H1 (cell line): Measurements from ENCODE around the gene SCAMP5. TPM values are rescaled to one million over a fixed set of nuclear protein-coding genes. Genes with fewer than 3 reads are reported as not detected.

Experiments used
- CTCF ChIA-PET: fragments of 300-600 bp; sonication (Branson Sonifier 250); formaldehyde crosslinking; loops from one replicate; lab custom pipeline; 2021; ENCODE audit not compliant: partially characterized antibody; lab: Charles Lee
- POLR2A ChIA-PET: fragments of 300-600 bp; sonication (Branson Sonifier 250); formaldehyde crosslinking; loops from one replicate; lab custom pipeline; 2021; ENCODE audit warnings: inconsistent platforms; ENCODE audit not compliant: partially characterized antibody; lab: Charles Lee
- DNase-seq, 2 experiments: peaks; one replicate each; pipeline versions ENCODE4 v3.0.0 to v3.0.0-alpha.2; 2010 to 2022; ENCODE audit warnings: low spot score in 2 of 2, low read depth in 1 of 2, mixed read lengths in 1 of 2
- FAIRE-seq: peaks from 2 replicates; lab custom pipeline; 2011; peaks lifted over from hg19 to GRCh38; lab: Jason Lieb, UNC
- H2AFZ ChIP-seq: 2 replicates; pipeline ENCODE4 v1.8.1; 2012; ENCODE audit warnings: low read length, inconsistent platforms
- H2AK5ac ChIP-seq: 2 replicates; pipeline ENCODE4 v1.6.1; 2013; ENCODE audit warnings: low read depth, low read length
- H2BK120ac ChIP-seq: replicated peaks from 2 replicates; pipeline ENCODE3; 2013; ENCODE audit warnings: low read depth, low read length, inconsistent platforms
- H2BK12ac ChIP-seq: 2 replicates; pipeline ENCODE4 v1.6.1; 2013; ENCODE audit warnings: low read depth, low read length
- H2BK15ac ChIP-seq: 2 replicates; pipeline ENCODE4 v1.6.1; 2013; ENCODE audit warnings: low read length
- H2BK20ac ChIP-seq: 2 replicates; pipeline ENCODE4 v1.6.1; 2013; ENCODE audit warnings: low read length
- H2BK5ac ChIP-seq: 2 replicates; pipeline ENCODE4 v1.6.1; 2013; ENCODE audit warnings: low read depth, low read length
- H3K14ac ChIP-seq: 2 replicates; pipeline ENCODE4 v1.6.1; 2013; ENCODE audit warnings: inconsistent platforms; ENCODE audit not compliant: insufficient read length
- H3K18ac ChIP-seq: 2 replicates; pipeline ENCODE4 v1.6.1; 2013; ENCODE audit warnings: low read length; ENCODE audit errors: extremely low read depth
- H3K23ac ChIP-seq: 2 replicates; pipeline ENCODE4 v1.6.1; 2013; ENCODE audit warnings: inconsistent platforms; ENCODE audit not compliant: insufficient read length
- H3K23me2 ChIP-seq: 2 replicates; pipeline ENCODE4 v1.6.1; 2013; ENCODE audit warnings: low read depth, low read length
- H3K27ac ChIP-seq: 2 replicates; pipeline ENCODE4 v1.6.1; 2011; ENCODE audit warnings: low read depth, low read length, inconsistent platforms
- H3K27me3 ChIP-seq, 4 experiments: replicated peaks in 1 of 4; 1 replicate in 1 of 4; 2 replicates in 3 of 4; pipeline versions ENCODE4 v1.6.1 to v1.8.1; 2011 to 2013; ENCODE audit warnings: low read length in 3 of 4, mild to moderate bottlenecking in 3 of 4, inconsistent platforms in 2 of 4, mixed read lengths in 2 of 4, moderate library complexity in 1 of 4; ENCODE audit not compliant: control insufficient read depth in 3 of 4, insufficient read depth in 3 of 4; ENCODE audit errors: extremely low read depth in 1 of 4
- H3K36me3 ChIP-seq, 4 experiments: 2 replicates each; pipeline versions ENCODE4 v1.6.1 to v1.8.1; 2011 to 2013; ENCODE audit warnings: mild to moderate bottlenecking in 4 of 4, low read length in 3 of 4, moderate library complexity in 2 of 4, control low read depth in 1 of 4, inconsistent platforms in 1 of 4; ENCODE audit not compliant: insufficient read depth in 4 of 4, control insufficient read depth in 2 of 4
- H3K4ac ChIP-seq: replicated peaks from 2 replicates; pipeline ENCODE3; 2013; ENCODE audit warnings: low read length, low read depth, mixed read lengths, inconsistent platforms; ENCODE audit not compliant: insufficient read length
- H3K4me1 ChIP-seq, 4 experiments: replicated peaks in 1 of 4; 1 replicate in 1 of 4; 2 replicates in 3 of 4; pipeline versions ENCODE4 v1.6.1 to v1.8.1; 2011 to 2013; ENCODE audit warnings: low read length in 3 of 4, inconsistent platforms in 2 of 4, mixed read lengths in 1 of 4; ENCODE audit not compliant: insufficient read depth in 4 of 4, control insufficient read depth in 3 of 4
- H3K4me2 ChIP-seq, 2 experiments: 2 replicates each; pipeline versions ENCODE4 v1.6.1 to v1.8.1; 2011 to 2013; ENCODE audit warnings: low read depth in 2 of 2, low read length in 2 of 2, control low read depth in 1 of 2, inconsistent platforms in 1 of 2, mild to moderate bottlenecking in 1 of 2; ENCODE audit not compliant: insufficient read depth in 1 of 2
- H3K4me3 ChIP-seq, 4 experiments: fragments of 200-600, 300-600 bp in 1 of 4; sonication (generic), shearing (Covaris generic), sonication (Bioruptor Twin) in 1 of 4; 2 replicates each; pipeline versions ENCODE4 v1.5.1 to v1.8.1; 2011 to 2016; ENCODE audit warnings: low read length in 4 of 4, low read depth in 3 of 4, control low read depth in 2 of 4, inconsistent platforms in 2 of 4, mild to moderate bottlenecking in 2 of 4, mixed read lengths in 1 of 4, moderate library complexity in 1 of 4; ENCODE audit not compliant: insufficient read depth in 2 of 4; ENCODE audit errors: extremely low read depth in 1 of 4
- H3K56ac ChIP-seq: replicated peaks from 2 replicates; pipeline ENCODE3; 2013; ENCODE audit warnings: low read depth, mild to moderate bottlenecking, mixed read lengths, low read length, inconsistent platforms; ENCODE audit not compliant: insufficient read length
- H3K79me1 ChIP-seq: 2 replicates; pipeline ENCODE4 v1.6.1; 2013; ENCODE audit warnings: low read depth, low read length, control low read depth
- H3K79me2 ChIP-seq, 2 experiments: 2 replicates each; pipeline versions ENCODE4 v1.6.1 to v1.8.1; 2012 to 2013; ENCODE audit warnings: low read length in 2 of 2, mild to moderate bottlenecking in 2 of 2, inconsistent platforms in 1 of 2; ENCODE audit not compliant: insufficient read depth in 2 of 2, control insufficient read depth in 1 of 2
- H3K9ac ChIP-seq, 4 experiments: replicated peaks in 1 of 4; 1 replicate in 1 of 4; 2 replicates in 3 of 4; pipeline versions ENCODE4 v1.6.1 to v1.8.1; 2011 to 2013; ENCODE audit warnings: low read depth in 3 of 4, low read length in 3 of 4, control low read depth in 2 of 4, mild to moderate bottlenecking in 2 of 4, moderate library complexity in 2 of 4, inconsistent platforms in 1 of 4; ENCODE audit errors: extremely low read depth in 1 of 4
- H3K9me3 ChIP-seq, 2 experiments: 2 replicates each; pipeline versions ENCODE4 v1.6.1 to v1.8.1; 2012 to 2013; ENCODE audit warnings: mild to moderate bottlenecking in 2 of 2, moderate library complexity in 2 of 2, control low read depth in 1 of 2, inconsistent platforms in 1 of 2, low read depth in 1 of 2, low read length in 1 of 2, mixed read lengths in 1 of 2; ENCODE audit not compliant: insufficient read depth in 2 of 2
- H4K20me1 ChIP-seq, 2 experiments: replicated peaks in 1 of 2; 2 replicates each; pipeline versions ENCODE3 to v1.8.1; 2011 to 2013; ENCODE audit warnings: inconsistent platforms in 2 of 2, low read length in 2 of 2, mild to moderate bottlenecking in 1 of 2; ENCODE audit not compliant: insufficient read depth in 2 of 2, control insufficient read depth in 1 of 2
- H4K5ac ChIP-seq: 2 replicates; pipeline ENCODE4 v1.6.1; 2013; ENCODE audit warnings: low read length, low read depth, mixed read lengths, inconsistent platforms; ENCODE audit not compliant: insufficient read length
- H4K8ac ChIP-seq: 2 replicates; pipeline ENCODE4 v1.8.0; 2013; ENCODE audit warnings: mild to moderate bottlenecking, moderate library complexity, low read length, inconsistent platforms; ENCODE audit not compliant: insufficient read depth; ENCODE audit errors: extremely low read depth
- H4K91ac ChIP-seq: replicated peaks from 2 replicates; pipeline ENCODE3; 2013; ENCODE audit warnings: low read length, mixed read lengths, inconsistent platforms; ENCODE audit not compliant: insufficient read length
- BACH1 ChIP-seq: IDR thresholded peaks from 2 replicates; pipeline ENCODE4 v1.6.1; 2012; ENCODE audit warnings: low read length, improper control_type of control experiment
- BCL11A ChIP-seq, 2 experiments: IDR thresholded peaks; one replicate each; pipeline ENCODE4 v1.6.1; 2011; ENCODE audit warnings: low read depth in 2 of 2, low read length in 2 of 2, mild to moderate bottlenecking in 2 of 2
- BRCA1 ChIP-seq: IDR thresholded peaks from 2 replicates; pipeline ENCODE4 v1.6.1; 2012; ENCODE audit warnings: low read depth, low read length, improper control_type of control experiment
- CTCF ChIP-seq, 3 experiments: IDR thresholded peaks; 1 replicate in 2 of 3; 2 replicates in 1 of 3; pipeline versions ENCODE4 v1.5.1 to v1.6.1; 2011; ENCODE audit warnings: low read length in 3 of 3, mild to moderate bottlenecking in 3 of 3, inconsistent platforms in 2 of 3, low read depth in 1 of 3, moderate library complexity in 1 of 3; ENCODE audit not compliant: insufficient read depth in 1 of 3; ENCODE audit errors: control extremely low read depth in 1 of 3
- EGR1 ChIP-seq: IDR thresholded peaks from 2 replicates; pipeline ENCODE4 v1.6.1; 2011; ENCODE audit warnings: low read depth, low read length, borderline replicate concordance
- EZH2 ChIP-seq: fragments of 200-600 bp; sonication (generic); IDR thresholded peaks from 2 replicates; pipeline ENCODE4 v1.7.1; 2012; ENCODE audit warnings: low read depth, mild to moderate bottlenecking, moderate library complexity, low read length, inconsistent platforms; ENCODE audit not compliant: severe bottlenecking
- KDM4A ChIP-seq: IDR thresholded peaks from one replicate; pipeline ENCODE4 v1.7.1; 2012; ENCODE audit warnings: low read depth, mild to moderate bottlenecking, moderate library complexity, low read length, inconsistent platforms; ENCODE audit not compliant: severe bottlenecking
- NRF1 ChIP-seq: IDR thresholded peaks from 2 replicates; pipeline ENCODE4 v1.6.1; 2011; ENCODE audit warnings: mild to moderate bottlenecking, low read depth, low read length, improper control_type of control experiment
- RXRA ChIP-seq: IDR thresholded peaks from 2 replicates; pipeline ENCODE4 v1.6.1; 2011; ENCODE audit warnings: low read depth, mild to moderate bottlenecking, low read length, moderate library complexity; ENCODE audit not compliant: insufficient read depth
- TAF1 ChIP-seq: IDR thresholded peaks from 2 replicates; pipeline ENCODE4 v1.6.1; 2011; ENCODE audit warnings: mild to moderate bottlenecking, low read depth, low read length
- WGBS, 2 experiments: shearing (Covaris generic) in 1 of 2; methylation state at CpG; one replicate each; pipeline versions ENCODE4 v1.1.6 to v1.1.7; 2013 to 2015; ENCODE audit warnings: low lambda C conversion rate in 2 of 2, mixed read lengths in 2 of 2, inconsistent platforms in 1 of 2, low coverage in 1 of 2, missing lambda C conversion rate in 1 of 2; ENCODE audit not compliant: insufficient replicate concordance in 2 of 2, insufficient coverage in 1 of 2, insufficient read length in 1 of 2; ENCODE audit errors: extremely low coverage in 1 of 2, missing lambda C conversion rate in 1 of 2; 5-methylcytosine and 5-hydroxymethylcytosine counted together
- polyA plus RNA-seq, 7 experiments: library from polyadenylated mRNA; depleted of rRNA in 3 of 7; stranded (reverse) in 5 of 7; unstranded in 2 of 7; fragments of >200 nt in 5 of 7; fragments of 200-250 nt in 2 of 7; gene quantifications; 1 replicate in 5 of 7; 2 replicates in 1 of 7; 4 replicates in 1 of 7; pipeline versions ENCODE4 v1.2.1 to v1.2.3, GENCODE V29; 2011 to 2013; ENCODE audit warnings: missing spikeins in 2 of 7, mixed read lengths in 2 of 7
- total RNA-seq: library from RNA; stranded (reverse); fragmentation: NEBNext Ultra II Directional; extraction: Animal tissue kit (Norgen Biotek cat#: 25700); gene quantifications from 2 replicates; pipeline ENCODE4 v1.2.1, GENCODE V29; 2021
- TF ChIP-seq, protein P1 (sequence below): IDR thresholded peaks from 2 replicates; pipeline ENCODE4 v1.6.1; 2012; ENCODE audit warnings: inconsistent platforms

SCAMP5 gene
- total and polyA plus RNA-seq, 2 of the 8 experiments (the other 6 are each of a cell fraction or from before 2014, with no cell fraction given) = 55.4 to 94.7 TPM

DNA sequence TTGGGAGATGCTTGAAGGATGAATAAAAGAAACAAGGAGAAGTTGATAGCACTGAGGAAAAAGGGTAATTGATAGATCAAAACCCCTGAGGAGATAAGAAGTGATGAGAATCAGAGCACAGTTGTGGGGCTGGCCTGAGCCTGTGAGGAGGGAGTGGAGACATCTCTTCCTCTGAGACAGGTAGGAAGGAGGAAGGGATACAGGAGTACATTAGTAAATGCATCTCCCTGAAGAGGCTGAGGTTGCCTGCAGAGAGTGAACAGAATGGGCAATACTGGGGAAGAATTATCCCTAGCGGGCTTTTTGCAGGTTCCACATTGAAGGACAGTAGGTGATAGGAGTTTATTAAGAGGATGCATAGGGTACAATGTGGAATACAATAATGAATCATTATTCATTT lies 17.3 kb upstream of the SCAMP5 start:
- POLR2A ChIA-PET = no interaction called here
- 93% methylated on average over 1 of the region's 1 CpG; no CpG with 5 or more reads in 1 of the 2 experiments for WGBS, 2 experiments
- CTCF ChIA-PET = interaction anchor here (1.2 to 2.7 kb wide), 4 partner anchors 10 to 20 kb away, joined by 3 to 20 read pairs (median 6); partner anchors contain the start of genes RPP25 and SCAMP5
- TF ChIP-seq, protein P1, sequence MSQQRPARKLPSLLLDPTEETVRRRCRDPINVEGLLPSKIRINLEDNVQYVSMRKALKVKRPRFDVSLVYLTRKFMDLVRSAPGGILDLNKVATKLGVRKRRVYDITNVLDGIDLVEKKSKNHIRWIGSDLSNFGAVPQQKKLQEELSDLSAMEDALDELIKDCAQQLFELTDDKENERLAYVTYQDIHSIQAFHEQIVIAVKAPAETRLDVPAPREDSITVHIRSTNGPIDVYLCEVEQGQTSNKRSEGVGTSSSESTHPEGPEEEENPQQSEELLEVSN = no peak
- TF ChIP-seq EZH2 (no peak), BRCA1 (no peak), EGR1 (no peak), CTCF (IDR thresholded peaks at IDR 0.05; ENCODE audit: control extremely low read depth in 1 of 3, insufficient read depth in 1 of 3, low read depth in 1 of 3, low read length in 3 of 3) (no peak), BCL11A (IDR thresholded peaks at IDR 0.05; ENCODE audit: low read depth in 2 of 2, low read length in 2 of 2) (no peak), KDM4A (no peak), TAF1 (no peak), BACH1 (no peak), RXRA (no peak), NRF1 (no peak)

More for the DNA sequence above, 17.3 kb upstream of the SCAMP5 start:
- Histone ChIP-seq H2BK12ac (no peak overlapping the region), H3K18ac (no peak overlapping the region), H3K56ac (no peak overlapping the region), H2BK20ac (no peak overlapping the region), H3K27ac (no peak overlapping the region), H4K20me1 (no peaks in the 10 kb centered on the region), H2BK120ac (no peak overlapping the region), H4K91ac (no peak overlapping the region), H3K23ac (no peak overlapping the region), H3K9ac (no peak overlapping the region), H3K23me2 (no peaks in the 10 kb centered on the region), H3K4me3 (no peak overlapping the region), H2AFZ (no peak overlapping the region), H3K4ac (no peak overlapping the region), H2BK5ac (no peak overlapping the region), H2AK5ac (no peak overlapping the region), H3K27me3 (no peaks in the 10 kb centered on the region), H3K36me3 (no peaks in the 10 kb centered on the region), H3K14ac (no peak overlapping the region), H3K4me1 (peaks cover 0 to 4% (median 1%) of the 10 kb centered on the region in 4 experiments; a peak in 3 of 7 replicates), H4K5ac (no peak overlapping the region), H3K79me1 (no peaks in the 10 kb centered on the region), H3K9me3 (no peaks in the 10 kb centered on the region), H3K79me2 (no peaks in the 10 kb centered on the region), H4K8ac (no peak overlapping the region), H3K4me2 (no peak overlapping the region), H2BK15ac (no peak overlapping the region)
- FAIRE-seq (no peak), DNase-seq (no peak)
